CD4-positive, CD25-positive, alpha-beta regulatory T cell (primary cell): ENCODE results near the gene KRT15. TPM values are rescaled to one million over a fixed set of nuclear protein-coding genes. Genes with fewer than 3 reads are reported as not detected.

Experiments
- ATAC-seq, 2 donors: fragments of 150-1000 bp; cut with Tn5 transposase; one replicate each; pipeline ENCODE4 v1.10.0; 2021; ENCODE audit warnings: low read depth in 2 of 2, moderate number of reproducible peaks in 2 of 2, moderate library complexity in 1 of 2
- DNase-seq, 3 donors: peaks; one replicate each; pipeline versions ENCODE4 v3.0.0 to v3.0.0-alpha.2; 2012 to 2022; ENCODE audit warnings: mixed read lengths in 1 of 3
- H3K27ac ChIP-seq: one replicate; pipeline ENCODE4 v1.7.0; 2013; ENCODE audit warnings: mild to moderate bottlenecking, low read length; ENCODE audit not compliant: insufficient read depth, poor library complexity, severe bottlenecking
- H3K27me3 ChIP-seq: one replicate; pipeline ENCODE4 v1.7.0; 2013; ENCODE audit warnings: low read length; ENCODE audit not compliant: control insufficient read depth, insufficient read depth
- H3K36me3 ChIP-seq: one replicate; pipeline ENCODE4 v1.7.0; 2013; ENCODE audit warnings: mild to moderate bottlenecking, low read length, moderate library complexity; ENCODE audit not compliant: control insufficient read depth, insufficient read depth
- H3K4me1 ChIP-seq: 2 replicates; pipeline ENCODE4 v1.7.0; 2013; ENCODE audit warnings: mild to moderate bottlenecking, low read length; ENCODE audit not compliant: insufficient read depth, control insufficient read depth, poor library complexity, severe bottlenecking
- H3K4me3 ChIP-seq: one replicate; pipeline ENCODE4 v1.7.0; 2013; ENCODE audit warnings: low read depth, mild to moderate bottlenecking, low read length, moderate library complexity
- H3K9me3 ChIP-seq, 2 experiments: 1 replicate in 1 of 2; 2 replicates in 1 of 2; pipeline ENCODE4 v1.7.0; 2013; ENCODE audit warnings: low read length in 2 of 2, mild to moderate bottlenecking in 1 of 2, moderate library complexity in 1 of 2; ENCODE audit not compliant: control insufficient read depth in 2 of 2
- H3K27ac Mint-ChIP-seq, 3 donors: one replicate each; pipeline ENCODE4 v1.8.0; 2020 to 2022; ENCODE audit warnings: mild to moderate bottlenecking in 3 of 3, mixed read lengths in 3 of 3, moderate library complexity in 2 of 3
- H3K27me3 Mint-ChIP-seq: one replicate; pipeline ENCODE4 v1.8.0; 2022; ENCODE audit warnings: mild to moderate bottlenecking, mixed read lengths
- H3K36me3 Mint-ChIP-seq: one replicate; pipeline ENCODE4 v1.8.0; 2020; ENCODE audit warnings: mixed read lengths
- H3K4me1 Mint-ChIP-seq, 4 donors: one replicate each; pipeline ENCODE4 v1.8.0; 2020 to 2022; ENCODE audit warnings: mixed read lengths in 4 of 4, mild to moderate bottlenecking in 1 of 4
- H3K4me3 Mint-ChIP-seq, 4 donors: one replicate each; pipeline ENCODE4 v1.8.0; 2020 to 2022; ENCODE audit warnings: mild to moderate bottlenecking in 4 of 4, mixed read lengths in 4 of 4, moderate library complexity in 3 of 4
- H3K9me3 Mint-ChIP-seq, 7 donors: one replicate each; pipeline ENCODE4 v1.8.0; 2020 to 2022; ENCODE audit warnings: mixed read lengths in 7 of 7, mild to moderate bottlenecking in 3 of 7, moderate library complexity in 2 of 7
- polyA plus RNA-seq, 4 donors: library from polyadenylated mRNA; unstranded; fragments of 300-500 nt; fragmentation: Illumina TruSeq; gene quantifications; one replicate each; pipeline ENCODE4 v1.2.3, GENCODE V29; 2021
- total RNA-seq: library from RNA; stranded (reverse); gene quantifications from one replicate; pipeline ENCODE4 v1.2.3, GENCODE V29; 2022

KRT15 gene
- total and polyA plus RNA-seq, 5 donors from 2014 or later: not detected

DNA sequence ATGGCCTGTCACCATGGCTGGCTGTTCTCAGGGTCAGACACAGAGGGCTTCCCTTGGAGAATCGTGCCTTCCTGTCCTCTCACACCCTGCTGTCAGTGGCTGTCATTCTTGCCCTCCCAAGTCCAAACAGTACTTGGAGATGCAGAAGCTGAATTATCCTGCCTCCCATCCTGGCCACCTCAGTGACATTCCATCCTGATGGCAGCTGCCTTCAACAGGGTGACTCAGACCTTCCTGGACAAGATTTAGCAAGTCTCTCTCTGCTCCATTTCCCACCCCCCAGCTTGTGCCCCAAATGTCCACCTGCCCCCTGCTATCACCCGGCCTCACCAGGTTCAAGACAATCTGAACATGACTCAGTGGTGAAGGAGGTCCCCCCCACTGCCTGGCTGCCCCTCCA, 24.2 kb downstream of the KRT15 start:
- Histone ChIP-seq H3K9me3 (no peaks in the 10 kb centered on the region), H3K27ac (no peak overlapping the region), H3K4me3 (no peak overlapping the region), H3K4me1 (peaks cover 3% of the 10 kb centered on the region), H3K27me3 (no peaks in the 10 kb centered on the region), H3K36me3 (no peaks in the 10 kb centered on the region)
- DNase-seq (no peak), ATAC-seq (no peak)
- no peak overlapping the region for H3K27ac Mint-ChIP-seq
- peaks cover 0 to 2% (median 0%) of the 10 kb centered on the region in 7 donors for H3K9me3 Mint-ChIP-seq
- H3K27me3 Mint-ChIP-seq: peaks cover 11% of the 10 kb centered on the region
- H3K4me3 Mint-ChIP-seq: no peak overlapping the region
- H3K4me1 Mint-ChIP-seq: peaks cover 0 to 11% (median under 1%) of the 10 kb centered on the region in 4 donors
- no peaks in the 10 kb centered on the region for H3K36me3 Mint-ChIP-seq

- no peak overlapping the region for H3K4me3 Mint-ChIP-seq
- H3K27ac Mint-ChIP-seq: no peak overlapping the region
- ATAC-seq (no peak), DNase-seq (no peak)
- peaks cover 0 to 2% (median 0%) of the 10 kb centered on the region in 7 donors for H3K9me3 Mint-ChIP-seq
- Histone ChIP-seq H3K27me3 (no peaks in the 10 kb centered on the region), H3K4me3 (no peak overlapping the region), H3K9me3 (no peaks in the 10 kb centered on the region), H3K36me3 (no peaks in the 10 kb centered on the region), H3K27ac (no peak overlapping the region), H3K4me1 (peaks cover 3% of the 10 kb centered on the region)
- H3K36me3 Mint-ChIP-seq: no peaks in the 10 kb centered on the region
- peaks cover 11% of the 10 kb centered on the region for H3K27me3 Mint-ChIP-seq
- H3K4me1 Mint-ChIP-seq: peaks cover 0 to 11% (median 0%) of the 10 kb centered on the region in 4 donors
These were observed 25.9 kb downstream of the KRT15 start for GRCh38 chr17:41492771-41493170.

- Mint-ChIP-seq H3K36me3 (no peaks in the 10 kb centered on the region), H3K27ac (no peak overlapping the region), H3K27me3 (peaks cover 11% of the 10 kb centered on the region), H3K4me1 (peaks cover 0 to 11% (median 0%) of the 10 kb centered on the region in 4 donors), H3K4me3 (no peak overlapping the region), H3K9me3 (peaks cover 0 to 2% (median 0%) of the 10 kb centered on the region in 7 donors)
- H3K36me3 ChIP-seq: no peaks in the 10 kb centered on the region
- H3K4me1 ChIP-seq: peaks cover 3% of the 10 kb centered on the region
- H3K9me3 ChIP-seq: no peaks in the 10 kb centered on the region
- DNase-seq (no peak), ATAC-seq (no peak)
- H3K27ac ChIP-seq: no peak overlapping the region
- no peaks in the 10 kb centered on the region for H3K27me3 ChIP-seq
- no peak overlapping the region for H3K4me3 ChIP-seq
These were observed 26.3 kb downstream of the KRT15 start for GRCh38 chr17:41492351-41492750.

- ATAC-seq (no peak), DNase-seq (no peak)
- no peak overlapping the region for H3K4me3 ChIP-seq
- no peak overlapping the region for H3K4me3 Mint-ChIP-seq
- H3K36me3 Mint-ChIP-seq: no peaks in the 10 kb centered on the region
- peaks cover 0 to 2% (median 0%) of the 10 kb centered on the region in 7 donors for H3K9me3 Mint-ChIP-seq
- no peaks in the 10 kb centered on the region for H3K36me3 ChIP-seq
- no peaks in the 10 kb centered on the region for H3K9me3 ChIP-seq
- no peak overlapping the region for H3K27ac ChIP-seq
- H3K4me1 ChIP-seq: no peaks in the 10 kb centered on the region
- H3K27ac Mint-ChIP-seq: no peak overlapping the region
- no peaks in the 10 kb centered on the region for H3K27me3 ChIP-seq
- peaks cover 0 to 4% (median 0%) of the 10 kb centered on the region in 4 donors for H3K4me1 Mint-ChIP-seq
- H3K27me3 Mint-ChIP-seq: peaks cover 11% of the 10 kb centered on the region
These were observed 27.2 kb downstream of the KRT15 start for GRCh38 chr17:41491476-41491875.

- Mint-ChIP-seq H3K9me3 (peaks cover 0 to 2% (median 0%) of the 10 kb centered on the region in 7 donors), H3K27ac (no peak overlapping the region), H3K36me3 (no peaks in the 10 kb centered on the region), H3K4me1 (peaks cover 0 to 4% (median 0%) of the 10 kb centered on the region in 4 donors), H3K4me3 (no peak overlapping the region), H3K27me3 (peaks cover 19% of the 10 kb centered on the region)
- DNase-seq: no peak
- Histone ChIP-seq H3K4me1 (no peaks in the 10 kb centered on the region), H3K27ac (no peak overlapping the region), H3K9me3 (no peaks in the 10 kb centered on the region), H3K4me3 (no peak overlapping the region), H3K27me3 (no peaks in the 10 kb centered on the region), H3K36me3 (no peaks in the 10 kb centered on the region)
- no peak for ATAC-seq
These were observed 28.4 kb downstream of the KRT15 start for GRCh38 chr17:41490000-41490990.

DNA sequence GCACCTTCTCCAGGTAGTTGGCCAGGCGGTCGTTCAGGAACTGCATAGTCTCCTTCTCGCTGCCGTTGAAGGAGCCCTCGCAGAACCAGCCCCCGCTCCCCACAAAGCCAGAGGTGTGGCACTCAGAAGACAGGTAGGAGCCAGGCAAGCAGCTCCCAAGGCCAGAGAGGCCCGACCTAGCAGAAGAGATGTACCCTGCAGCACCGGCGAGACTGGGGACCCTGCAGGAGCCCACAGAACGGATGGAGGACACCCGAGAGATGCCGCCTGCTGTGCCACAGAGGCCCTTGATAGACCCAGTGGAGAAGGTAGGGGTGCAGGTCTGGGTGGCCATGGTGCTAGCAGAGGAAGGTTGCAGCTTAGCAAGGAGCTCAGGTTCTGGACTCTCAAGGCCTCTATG, 29.2 kb downstream of the KRT15 start, which contains the start of gene KRT36:
Gene KRT36, minus strand, starts transcription at position 380 of the 400 bp plus-strand sequence. Its CDS starts 46 bp downstream, at position 334.
- Mint-ChIP-seq H3K27me3 (peaks cover 19% of the 10 kb centered on the region), H3K36me3 (no peaks in the 10 kb centered on the region), H3K4me1 (peaks cover 0 to 4% (median 0%) of the 10 kb centered on the region in 4 donors), H3K27ac (no peak within 1 kb of the TSS), H3K4me3 (no peak within 1 kb of the TSS), H3K9me3 (peaks cover 0 to 1% (median 0%) of the 10 kb centered on the region in 7 donors)
- no peak for ATAC-seq
- Histone ChIP-seq H3K27me3 (no peaks in the 10 kb centered on the region), H3K27ac (no peak within 1 kb of the TSS), H3K4me3 (no peak within 1 kb of the TSS), H3K36me3 (no peaks in the 10 kb centered on the region), H3K4me1 (no peaks in the 10 kb centered on the region), H3K9me3 (no peaks in the 10 kb centered on the region)
- no peak for DNase-seq

- H3K4me3 ChIP-seq: no peak overlapping the region
- H3K9me3 Mint-ChIP-seq: peaks cover 0 to 1% (median 0%) of the 10 kb centered on the region in 7 donors
- ATAC-seq (no peak), DNase-seq (peak in 1 of 3 donors; percentile 36)
- no peaks in the 10 kb centered on the region for H3K9me3 ChIP-seq
- H3K4me3 Mint-ChIP-seq: no peak overlapping the region
- H3K27me3 ChIP-seq: no peaks in the 10 kb centered on the region
- H3K4me1 Mint-ChIP-seq: peaks cover 0 to 4% (median 0%) of the 10 kb centered on the region in 4 donors
- H3K36me3 ChIP-seq: no peaks in the 10 kb centered on the region
- no peaks in the 10 kb centered on the region for H3K4me1 ChIP-seq
- peaks cover 14% of the 10 kb centered on the region for H3K27me3 Mint-ChIP-seq
- no peak overlapping the region for H3K27ac Mint-ChIP-seq
- H3K27ac ChIP-seq: no peak overlapping the region
- no peaks in the 10 kb centered on the region for H3K36me3 Mint-ChIP-seq
These were observed 31.7 kb downstream of the KRT15 start for GRCh38 chr17:41486809-41487530.
